Endothelial cell of umbilical vein (primary cell): ENCODE data around the gene MRO. TPM values are rescaled to one million over a fixed set of nuclear protein-coding genes. Genes with fewer than 3 reads are reported as not detected.

Source experiments
- BruUV-seq: library from RNA; stranded (reverse); fragments of 400-500 nt; replicated peaks from 2 replicates; lab custom pipeline; 2021; lab: Mats Ljungman, UMichigan
- CTCF ChIA-PET: fragments of 300-600, 350-600 bp; sonication (Branson Sonifier 250); formaldehyde crosslinking; loops from one replicate; lab custom pipeline; 2021; ENCODE audit warnings: antibody characterized with exemption, inconsistent platforms; lab: Charles Lee
- POLR2A ChIA-PET: fragments of 300-600, 350-600 bp; sonication (Branson Sonifier 250); formaldehyde crosslinking; loops from one replicate; lab custom pipeline; 2021; ENCODE audit warnings: antibody characterized with exemption, inconsistent platforms; lab: Charles Lee
- DNase-seq: peaks from one replicate; pipeline ENCODE4 v3.0.0-alpha.2; 2011; ENCODE audit warnings: low read depth, low spot score
- FAIRE-seq: peaks from 2 replicates; lab custom pipeline; 2011; peaks lifted over from hg19 to GRCh38; lab: Jason Lieb, UNC
- H2AFZ ChIP-seq: 2 replicates; pipeline ENCODE4 v1.6.0; 2012; ENCODE audit warnings: low read depth, low read length, control low read depth, inconsistent platforms
- H3K27ac ChIP-seq: 2 replicates; pipeline ENCODE4 v1.5.1; 2011; ENCODE audit warnings: low read depth, mild to moderate bottlenecking, control low read depth, low read length, moderate library complexity; ENCODE audit not compliant: insufficient read depth
- H3K27me3 ChIP-seq, 2 experiments: 2 replicates each; pipeline versions ENCODE4 v1.6.0 to v1.6.1; 2011; ENCODE audit warnings: low read length in 2 of 2, mixed read lengths in 1 of 2; ENCODE audit not compliant: control insufficient read depth in 2 of 2, insufficient read depth in 2 of 2
- H3K36me3 ChIP-seq, 2 experiments: 2 replicates in 1 of 2; 3 replicates in 1 of 2; pipeline ENCODE4 v1.5.1; 2011; ENCODE audit warnings: low read length in 2 of 2, mild to moderate bottlenecking in 1 of 2, moderate library complexity in 1 of 2; ENCODE audit not compliant: control insufficient read depth in 2 of 2, insufficient read depth in 2 of 2; ENCODE audit errors: extremely low read depth in 1 of 2
- H3K4me1 ChIP-seq: 3 replicates; pipeline ENCODE4 v1.5.1; 2011; ENCODE audit warnings: mild to moderate bottlenecking, low read length; ENCODE audit not compliant: control insufficient read depth, insufficient read depth; ENCODE audit errors: extremely low read depth
- H3K4me2 ChIP-seq: 2 replicates; pipeline ENCODE4 v1.6.1; 2011; ENCODE audit warnings: low read length, control low read depth, mixed read lengths; ENCODE audit not compliant: insufficient read depth
- H3K4me3 ChIP-seq, 3 experiments: fragments of 200-600 bp in 1 of 3; sonication (generic), shearing (Covaris generic) in 1 of 3; replicated peaks in 1 of 3; 2 replicates each; pipeline ENCODE4 v1.5.1; 2011 to 2016; ENCODE audit warnings: control low read depth in 3 of 3, low read length in 3 of 3, mild to moderate bottlenecking in 2 of 3, inconsistent platforms in 1 of 3, low read depth in 1 of 3, moderate library complexity in 1 of 3; ENCODE audit not compliant: insufficient read depth in 1 of 3
- H3K79me2 ChIP-seq: 2 replicates; pipeline ENCODE4 v1.6.0; 2012; ENCODE audit warnings: low read length, inconsistent platforms; ENCODE audit not compliant: control insufficient read depth, insufficient read depth
- H3K9ac ChIP-seq: replicated peaks from 2 replicates; pipeline ENCODE3; 2011; ENCODE audit warnings: low read length, control low read depth; ENCODE audit not compliant: insufficient read depth; ENCODE audit errors: extremely low read depth
- H3K9me1 ChIP-seq: replicated peaks from 3 replicates; pipeline ENCODE4 v1.6.0; 2011; ENCODE audit warnings: mild to moderate bottlenecking, low read length; ENCODE audit not compliant: control insufficient read depth, insufficient read depth; ENCODE audit errors: extremely low read depth
- H3K9me3 ChIP-seq: replicated peaks from 2 replicates; pipeline ENCODE4 v1.5.1; 2012; ENCODE audit warnings: low read length, inconsistent platforms; ENCODE audit not compliant: control insufficient read depth, insufficient read depth
- H4K20me1 ChIP-seq: replicated peaks from 2 replicates; pipeline ENCODE3; 2011; ENCODE audit warnings: mild to moderate bottlenecking, low read length; ENCODE audit not compliant: control insufficient read depth, insufficient read depth; ENCODE audit errors: extremely low read depth
- CTCF ChIP-seq, 2 donors: IDR thresholded peaks; 1 replicate in 1 of 2; 2 replicates in 1 of 2; pipeline ENCODE4 v1.5.1; 2011; ENCODE audit warnings: low read length in 2 of 2, mild to moderate bottlenecking in 2 of 2, moderate library complexity in 2 of 2, control low read depth in 1 of 2, inconsistent platforms in 1 of 2, low read depth in 1 of 2; ENCODE audit not compliant: insufficient read depth in 1 of 2; ENCODE audit errors: extremely low read depth in 1 of 2
- EZH2 ChIP-seq: IDR thresholded peaks from 2 replicates; pipeline ENCODE4 v1.6.1; 2012; ENCODE audit warnings: borderline replicate concordance, low read depth, mild to moderate bottlenecking, moderate library complexity, low read length, inconsistent platforms; ENCODE audit not compliant: severe bottlenecking
- FOS ChIP-seq: IDR thresholded peaks from 2 replicates; pipeline ENCODE4 v1.6.1; 2011; ENCODE audit warnings: mild to moderate bottlenecking, low read length, moderate library complexity, borderline replicate concordance; ENCODE audit not compliant: insufficient read depth
- GATA2 ChIP-seq: IDR thresholded peaks from 2 replicates; pipeline ENCODE4 v1.7.0; 2011; ENCODE audit warnings: low read depth, mild to moderate bottlenecking, moderate library complexity, mixed read lengths, low read length; ENCODE audit not compliant: insufficient read length, insufficient read depth
- JUN ChIP-seq: IDR thresholded peaks from 2 replicates; pipeline ENCODE4 v1.6.1; 2011; ENCODE audit warnings: borderline replicate concordance, low read depth; ENCODE audit not compliant: insufficient read length, insufficient read depth
- MYC ChIP-seq: IDR thresholded peaks from one replicate; pipeline ENCODE4 v1.6.1; 2011; ENCODE audit warnings: mild to moderate bottlenecking, low read depth, low read length
- POLR2A ChIP-seq: IDR thresholded peaks from 2 replicates; pipeline ENCODE4 v1.6.1; 2012; ENCODE audit warnings: low read depth, mild to moderate bottlenecking, control low read depth, low read length
- POLR2AphosphoS5 ChIP-seq: IDR thresholded peaks from 2 replicates; pipeline ENCODE4 v1.6.1; 2012; ENCODE audit warnings: low read depth, mild to moderate bottlenecking, control low read depth, low read length, moderate library complexity; ENCODE audit not compliant: insufficient read depth
- dilution Hi-C: fragments of 300-500 bp; cut with MboI; formaldehyde crosslinking; loops from one replicate; pipeline ENCODE4 v1.15.0; 2019; ENCODE audit warnings: low sequenced_read_pairs; ENCODE audit not compliant: extremely low pct_ligation_motif_present
- intact Hi-C: fragments of 100-400 bp; cut with micrococcal nuclease; formaldehyde crosslinking; loops from one replicate; pipeline ENCODE4 v1.10.0; 2022
- polyA plus RNA-seq, 4 experiments: library from polyadenylated mRNA; depleted of rRNA in 3 of 4; stranded (reverse) in 3 of 4; unstranded in 1 of 4; fragments of >200 nt; gene quantifications; 2 replicates each; pipeline versions ENCODE4 v1.2.1 to v1.2.3, GENCODE V29; 2011 to 2012; ENCODE audit warnings: missing spikeins in 1 of 4
- total RNA-seq: library from RNA; stranded (reverse); gene quantifications from 2 replicates; pipeline ENCODE4 v1.2.3, GENCODE V29; 2021
- TF ChIP-seq, protein P1 (sequence below): IDR thresholded peaks from 2 replicates; pipeline ENCODE4 v1.6.1; 2011; ENCODE audit not compliant: insufficient read depth, insufficient read length

MRO gene
- total and polyA plus RNA-seq, 2 donors (not counting 3 experiments of a cell fraction or from before 2014, with no cell fraction given), result not detected

DNA sequence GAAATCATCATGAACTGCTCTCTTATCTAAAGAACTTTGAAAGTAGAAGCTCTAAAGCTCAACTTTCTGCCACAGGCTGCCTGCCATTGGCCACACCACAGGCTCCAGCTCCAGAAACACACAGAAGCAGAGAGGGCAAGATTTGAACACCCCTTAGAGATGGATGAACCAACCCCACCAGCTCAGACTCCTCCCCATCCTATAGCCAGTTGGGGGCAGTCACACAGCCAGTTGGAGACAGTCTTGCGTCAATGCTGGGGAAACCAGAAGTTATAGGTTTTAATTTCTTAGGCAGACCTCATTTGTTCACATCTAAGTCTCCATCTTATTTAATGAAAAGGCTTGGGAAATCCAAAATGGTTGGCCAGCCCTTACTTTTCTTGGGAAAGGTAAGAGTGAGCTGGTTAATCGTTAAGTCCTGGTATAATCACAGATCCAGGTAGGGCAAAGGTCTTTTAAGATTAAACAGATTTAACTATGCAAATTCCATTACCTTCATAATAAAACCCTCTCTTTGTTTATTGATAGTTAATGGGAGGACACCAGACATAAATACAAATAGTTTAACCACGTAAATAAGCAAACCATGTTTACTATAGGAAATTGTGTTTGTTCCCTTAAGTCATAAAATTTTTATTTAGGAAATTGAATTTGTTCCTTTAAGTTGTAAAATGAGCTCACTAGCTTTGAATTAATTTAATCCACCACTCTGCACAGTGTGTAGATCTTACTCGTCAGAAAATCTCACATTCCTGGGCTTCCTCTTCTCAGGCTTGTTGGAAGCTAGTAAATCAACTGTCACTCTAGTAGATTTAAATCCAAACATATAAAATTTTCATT is 28.0 kb downstream of the MRO start:
- ChIA-PET POLR2A (no interaction called here), CTCF (no interaction called here)
- H3K9me3 ChIP-seq, result no peaks in the 10 kb centered on the region
- intact Hi-C loops (no loop called here), dilution Hi-C loops (no loop called here)
- FAIRE-seq (no peak), DNase-seq (no peak)
- no peak overlapping the region for H3K9ac ChIP-seq
- H4K20me1 ChIP-seq, result no peaks in the 10 kb centered on the region
- H3K9me1 ChIP-seq, result no peaks in the 10 kb centered on the region
- no peak overlapping the region for H3K4me3 ChIP-seq
- no peak overlapping the region for H2AFZ ChIP-seq
- no peak overlapping the region for H3K4me2 ChIP-seq
- H3K27me3 ChIP-seq, result no peaks in the 10 kb centered on the region
- BruUV-seq, result no TSS peak
- H3K36me3 ChIP-seq, result no peaks in the 10 kb centered on the region
- no peaks in the 10 kb centered on the region for H3K4me1 ChIP-seq
- H3K79me2 ChIP-seq, result no peaks in the 10 kb centered on the region
- TF ChIP-seq FOS, result no peak
- TF ChIP-seq MYC, result no peak
- TF ChIP-seq, protein P1, sequence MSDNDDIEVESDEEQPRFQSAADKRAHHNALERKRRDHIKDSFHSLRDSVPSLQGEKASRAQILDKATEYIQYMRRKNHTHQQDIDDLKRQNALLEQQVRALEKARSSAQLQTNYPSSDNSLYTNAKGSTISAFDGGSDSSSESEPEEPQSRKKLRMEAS, result no peak
- TF ChIP-seq CTCF (IDR thresholded peaks at IDR 0.05; ENCODE audit: extremely low read depth in 1 of 2, insufficient read depth in 1 of 2, low read depth in 1 of 2, low read length in 2 of 2), result no peak
- no peak for TF ChIP-seq EZH2
- no peak for TF ChIP-seq GATA2
- no peak for TF ChIP-seq JUN
- TF ChIP-seq POLR2AphosphoS5, result no peak
- TF ChIP-seq POLR2A, result no peak
- no peak overlapping the region for H3K27ac ChIP-seq
